ENCODE data around the gene LPP. TPM values are rescaled to one million over a fixed set of nuclear protein-coding genes. Genes with fewer than 3 reads are reported as not detected.

The LPP gene
- polyA plus RNA-seq, 3 donors: 14.1 to 23.2 (median 15.3) TPM

DNA sequence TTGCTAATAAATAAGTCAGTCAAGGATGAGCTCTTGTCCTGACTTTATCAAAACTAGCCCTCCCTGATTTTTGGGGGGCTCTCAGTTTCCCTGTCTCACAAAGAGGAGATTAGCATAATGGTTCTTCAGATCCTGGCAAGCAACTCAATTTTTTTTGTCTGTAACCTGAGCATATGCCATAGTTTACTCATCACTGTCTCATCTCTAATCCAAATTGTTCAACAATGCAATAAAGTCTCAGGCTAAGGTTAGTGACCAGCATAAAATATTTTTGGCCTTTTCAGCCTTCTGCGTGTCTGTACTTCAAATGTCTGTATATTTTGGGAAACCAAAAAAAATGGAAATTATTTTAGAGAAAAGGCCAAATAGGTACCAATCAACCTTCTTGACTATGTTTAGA is 552.2 kb downstream of the LPP start:
- Histone ChIP-seq H3K9me3 (replicated peaks in 1 of 2; ENCODE audit: control insufficient read depth in 1 of 2, insufficient read depth in 1 of 2, low read length in 2 of 2) (no peaks in the 10 kb centered on the region), H3K4me2 (replicated peaks; ENCODE audit: extremely low read depth, low read length, poor library complexity, severe bottlenecking) (no peak overlapping the region), H3K79me2 (ENCODE audit: insufficient read depth, low read length) (no peaks in the 10 kb centered on the region), H3K4me1 (ENCODE audit: control insufficient read depth in 1 of 2, insufficient read depth in 2 of 2, low read length in 2 of 2) (peaks cover 37 to 54% of the 10 kb centered on the region in 2 donors), H2AFZ (ENCODE audit: insufficient read depth, low read depth, low read length, poor library complexity, severe bottlenecking) (no peak overlapping the region), H3K27ac (ENCODE audit: low read depth in 1 of 2, low read length in 2 of 2) (no peak overlapping the region), H3K27me3 (ENCODE audit: control insufficient read depth in 2 of 2, insufficient read depth in 2 of 2, low read length in 2 of 2) (no peaks in the 10 kb centered on the region), H3K36me3 (replicated peaks in 1 of 2; ENCODE audit: control insufficient read depth in 1 of 2, insufficient read depth in 2 of 2, low read length in 2 of 2) (no peaks in the 10 kb centered on the region), H3K9ac (ENCODE audit: insufficient read depth, low read length, poor library complexity, severe bottlenecking) (no peak overlapping the region), H3K4me3 (replicated peaks in 1 of 3; ENCODE audit: low read depth in 2 of 3, low read length in 3 of 3) (no peak overlapping the region), H4K20me1 (ENCODE audit: insufficient read depth, low read length) (no peaks in the 10 kb centered on the region)
- Mint-ChIP-seq H3K9me3 (no peaks in the 10 kb centered on the region), H3K27ac (no peak overlapping the region), H3K4me1 (peaks cover 44% of the 10 kb centered on the region), H3K4me3 (no peak overlapping the region), H3K36me3 (peaks cover 7 to 25% of the 10 kb centered on the region in 2 donors), H3K27me3 (ENCODE audit: low read depth in 3 of 3) (peaks cover 0 to 2% (median 0%) of the 10 kb centered on the region in 3 donors)
- no peak for DNase-seq
- WGBS (ENCODE audit: insufficient coverage): no CpG with 5 or more reads among the region's 1 CpG
- intact Hi-C loops (cut with micrococcal nuclease): loop anchor here in 1 of 2 donors (10.0 kb wide), 2 partner anchors 249 to 961 kb away; partner anchors contain the start of gene BCL6
- TF ChIP-seq, protein P1, sequence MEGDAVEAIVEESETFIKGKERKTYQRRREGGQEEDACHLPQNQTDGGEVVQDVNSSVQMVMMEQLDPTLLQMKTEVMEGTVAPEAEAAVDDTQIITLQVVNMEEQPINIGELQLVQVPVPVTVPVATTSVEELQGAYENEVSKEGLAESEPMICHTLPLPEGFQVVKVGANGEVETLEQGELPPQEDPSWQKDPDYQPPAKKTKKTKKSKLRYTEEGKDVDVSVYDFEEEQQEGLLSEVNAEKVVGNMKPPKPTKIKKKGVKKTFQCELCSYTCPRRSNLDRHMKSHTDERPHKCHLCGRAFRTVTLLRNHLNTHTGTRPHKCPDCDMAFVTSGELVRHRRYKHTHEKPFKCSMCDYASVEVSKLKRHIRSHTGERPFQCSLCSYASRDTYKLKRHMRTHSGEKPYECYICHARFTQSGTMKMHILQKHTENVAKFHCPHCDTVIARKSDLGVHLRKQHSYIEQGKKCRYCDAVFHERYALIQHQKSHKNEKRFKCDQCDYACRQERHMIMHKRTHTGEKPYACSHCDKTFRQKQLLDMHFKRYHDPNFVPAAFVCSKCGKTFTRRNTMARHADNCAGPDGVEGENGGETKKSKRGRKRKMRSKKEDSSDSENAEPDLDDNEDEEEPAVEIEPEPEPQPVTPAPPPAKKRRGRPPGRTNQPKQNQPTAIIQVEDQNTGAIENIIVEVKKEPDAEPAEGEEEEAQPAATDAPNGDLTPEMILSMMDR (IDR thresholded peaks at IDR 0.05): no peak

DNA sequence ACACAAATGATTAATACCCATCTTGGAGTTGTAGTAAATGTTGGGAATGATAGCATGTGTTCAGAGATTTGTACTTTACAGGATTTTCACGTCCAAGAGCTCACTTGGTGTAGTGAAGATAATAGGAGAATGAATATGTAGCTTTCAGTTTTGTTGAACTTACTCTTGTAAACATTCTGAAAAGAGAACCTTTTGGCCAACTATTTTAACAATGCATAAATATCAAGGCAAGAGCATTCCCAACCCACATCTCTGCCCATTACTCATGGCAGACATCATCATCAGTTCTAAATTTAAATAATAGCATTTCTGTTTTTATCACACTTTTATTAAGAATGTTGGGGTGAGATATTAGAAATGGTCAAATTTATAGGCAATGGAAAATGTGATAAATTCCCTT is 552.6 kb downstream of the LPP start:
- H3K9me3 ChIP-seq (replicated peaks in 1 of 2; ENCODE audit: control insufficient read depth in 1 of 2, insufficient read depth in 1 of 2, low read length in 2 of 2): no peaks in the 10 kb centered on the region
- no peaks in the 10 kb centered on the region for H3K27me3 Mint-ChIP-seq (ENCODE audit: low read depth in 3 of 3)
- peak overlapping the region in 1 of 7 donors; percentile 91 for H3K27ac Mint-ChIP-seq
- no peak overlapping the region for H3K4me2 ChIP-seq (replicated peaks; ENCODE audit: extremely low read depth, low read length, poor library complexity, severe bottlenecking)
- TF ChIP-seq, protein P1 (IDR thresholded peaks at IDR 0.05): no peak
- peaks cover 44% of the 10 kb centered on the region for H3K4me1 Mint-ChIP-seq
- no peaks in the 10 kb centered on the region for H3K79me2 ChIP-seq (ENCODE audit: insufficient read depth, low read length)
- no peak overlapping the region for H3K27ac ChIP-seq (ENCODE audit: low read depth in 1 of 2, low read length in 2 of 2)
- H3K4me3 Mint-ChIP-seq: no peak overlapping the region
- H3K36me3 Mint-ChIP-seq: peaks cover 7 to 25% of the 10 kb centered on the region in 2 donors
- H2AFZ ChIP-seq (ENCODE audit: insufficient read depth, low read depth, low read length, poor library complexity, severe bottlenecking): no peak overlapping the region
- no peaks in the 10 kb centered on the region for H3K9me3 Mint-ChIP-seq
- no peak for DNase-seq
- H3K4me1 ChIP-seq (ENCODE audit: control insufficient read depth in 1 of 2, insufficient read depth in 2 of 2, low read length in 2 of 2): peaks cover 37 to 54% of the 10 kb centered on the region in 2 donors
- WGBS (ENCODE audit: insufficient coverage): no CpG with 5 or more reads among the region's 1 CpG
- H3K36me3 ChIP-seq (replicated peaks in 1 of 2; ENCODE audit: control insufficient read depth in 1 of 2, insufficient read depth in 2 of 2, low read length in 2 of 2): no peaks in the 10 kb centered on the region
- H3K4me3 ChIP-seq (replicated peaks in 1 of 3; ENCODE audit: low read depth in 2 of 3, low read length in 3 of 3): no peak overlapping the region
- H3K9ac ChIP-seq (ENCODE audit: insufficient read depth, low read length, poor library complexity, severe bottlenecking): no peak overlapping the region
- no peaks in the 10 kb centered on the region for H3K27me3 ChIP-seq (ENCODE audit: control insufficient read depth in 2 of 2, insufficient read depth in 2 of 2, low read length in 2 of 2)
- intact Hi-C loops (cut with micrococcal nuclease): loop anchor here in 1 of 2 donors (10.0 kb wide), 2 partner anchors 248 to 962 kb away; partner anchors contain the start of gene BCL6
- H4K20me1 ChIP-seq (ENCODE audit: insufficient read depth, low read length): no peaks in the 10 kb centered on the region

Measured in CD14-positive monocyte (primary cell).